Transverse colon (tissue), 4 donors: ENCODE results near the gene AHR. TPM values are rescaled to one million over a fixed set of nuclear protein-coding genes. Genes with fewer than 3 reads are reported as not detected.

Experiments used
- DNase-seq: peaks from one replicate; pipeline ENCODE4 v3.0.0-alpha.2; 2019
- H3K27ac ChIP-seq, 4 donors: fragments of 200-600 bp; sonication (generic); 2 replicates each; pipeline ENCODE4 v1.5.1; 2016 to 2018; ENCODE audit warnings: inconsistent platforms in 4 of 4
- H3K27me3 ChIP-seq: fragments of 200-600 bp; sonication (generic); 2 replicates; pipeline ENCODE4 v1.5.1; 2017; ENCODE audit warnings: inconsistent platforms
- H3K36me3 ChIP-seq, 4 donors: fragments of 200-600 bp; sonication (generic); 2 replicates each; pipeline ENCODE4 v1.5.1; 2017 to 2019; ENCODE audit warnings: inconsistent platforms in 4 of 4
- H3K4me1 ChIP-seq, 4 donors: fragments of 200-600 bp; sonication (generic); 2 replicates each; pipeline ENCODE4 v1.5.1; 2017 to 2020; ENCODE audit warnings: inconsistent platforms in 4 of 4
- H3K4me3 ChIP-seq, 4 donors: fragments of 200-600 bp; sonication (generic); 1 replicate in 1 of 4; 2 replicates in 3 of 4; pipeline versions ENCODE4 v1.5.1 to v1.6.1; 2017 to 2019; ENCODE audit warnings: inconsistent platforms in 4 of 4
- H3K9me3 ChIP-seq, 2 donors: fragments of 200-600 bp; sonication (generic); 2 replicates each; pipeline ENCODE4 v1.5.1; 2017 to 2019; ENCODE audit warnings: inconsistent platforms in 2 of 2
- CTCF ChIP-seq, 5 experiments: fragments of 200-600 bp in 3 of 5; fragments of 450-650 bp in 2 of 5; sonication (generic) in 3 of 5; IDR thresholded peaks; 1 replicate in 2 of 5; 2 replicates in 3 of 5; pipeline ENCODE4 v1.5.1; 2016 to 2017; ENCODE audit warnings: antibody characterized with exemption in 5 of 5, inconsistent platforms in 3 of 5, mild to moderate bottlenecking in 2 of 5, moderate library complexity in 1 of 5
- EP300 ChIP-seq: sonication (generic); formaldehyde crosslinking; IDR thresholded peaks from one replicate; pipeline ENCODE4 v1.6.1; 2017; ENCODE audit warnings: antibody characterized with exemption, low read depth
- POLR2A ChIP-seq: fragments of 450-650 bp; IDR thresholded peaks from one replicate; pipeline ENCODE4 v1.6.1; 2016; ENCODE audit warnings: antibody characterized with exemption, mild to moderate bottlenecking, moderate library complexity
- POLR2AphosphoS5 ChIP-seq, 3 donors: sonication (generic); formaldehyde crosslinking; IDR thresholded peaks; one replicate each; pipeline ENCODE4 v1.6.1; 2016; ENCODE audit warnings: antibody characterized with exemption in 3 of 3
- WGBS, 2 donors: methylation state at CpG; one replicate each; pipeline ENCODE4 v1.1.5; 2018; ENCODE audit warnings: low coverage in 1 of 2; 5-methylcytosine and 5-hydroxymethylcytosine counted together
- in situ Hi-C, 4 donors: fragments of 200-750 bp; cut with MboI; loops; one replicate each; pipeline versions ENCODE4 v1.15.0 to v1.15.1; 2017; ENCODE audit warnings: low sequenced_read_pairs in 3 of 4, low pct_ligation_motif_present in 1 of 4, low pct_unique_long_range_greater_than_20kb in 1 of 4
- intact Hi-C: fragments of 100-400 bp; cut with DNase I; formaldehyde crosslinking; loops from one replicate; pipeline ENCODE4 v1.15.1; 2023; ENCODE audit warnings: low total_unique reads
- total RNA-seq, 4 donors: library from RNA; depleted of rRNA; stranded (reverse); fragments of >200 nt; gene quantifications; one replicate each; pipeline ENCODE4 v1.1.0, GENCODE V29; 2016

AHR gene
- total RNA-seq, 4 donors from 2014 or later, result 18.1 to 54.6 (median 43.7) TPM

DNA sequence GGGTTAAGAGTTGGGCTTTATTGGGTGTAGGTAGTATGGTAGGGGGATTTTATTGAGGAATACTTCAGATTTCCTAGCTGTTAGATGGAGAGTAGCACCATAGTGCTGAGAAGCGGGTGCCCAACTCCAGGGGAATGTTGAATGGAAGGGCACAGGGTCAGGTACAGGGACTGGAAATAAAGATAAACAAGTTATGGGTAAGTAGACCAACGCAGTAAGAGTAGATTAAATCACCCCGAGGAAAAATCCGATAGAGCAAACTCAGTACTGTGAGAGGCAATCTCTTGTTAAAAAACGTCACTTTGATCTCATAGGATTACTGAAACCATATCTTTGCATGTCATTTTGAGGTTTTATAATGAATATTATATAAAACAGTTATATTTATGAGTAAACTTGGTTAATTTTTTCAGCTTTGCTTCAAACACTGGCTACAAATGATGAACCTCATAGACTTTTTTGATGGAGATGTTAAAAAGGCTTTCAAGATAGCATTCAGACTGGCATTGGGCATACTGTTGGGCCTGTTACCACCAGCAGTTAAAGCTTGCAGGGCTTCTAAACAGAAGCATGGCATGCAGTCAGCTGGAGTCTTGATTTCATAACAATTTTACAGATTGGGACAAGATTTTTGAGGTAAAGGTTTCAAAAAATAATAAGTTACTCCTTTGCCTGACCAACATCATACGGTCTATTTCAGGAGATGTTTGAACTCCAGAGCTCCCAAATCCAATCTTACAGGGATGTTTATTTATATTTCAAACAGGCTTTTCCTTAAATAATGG, 7.1 kb downstream of the AHR start:
- no peak for DNase-seq
- H3K27ac ChIP-seq, result peak overlapping the region; percentile 43 to 98 (median 55)
- no peaks in the 10 kb centered on the region for H3K9me3 ChIP-seq
- peaks cover 0 to 55% (median 35%) of the 10 kb centered on the region in 4 donors for H3K4me1 ChIP-seq
- peak overlapping the region in 1 of 4 donors; percentile 3 for H3K4me3 ChIP-seq
- intact Hi-C loops (no loop called here), in situ Hi-C loops (loop anchor here (10.0 to 25.0 kb wide), 4 partner anchors 229 to 332 kb away; no protein-coding TSS in a partner anchor)
- no peaks in the 10 kb centered on the region for H3K27me3 ChIP-seq
- H3K36me3 ChIP-seq, result peaks cover 0 to 2% (median 0%) of the 10 kb centered on the region in 4 donors
- TF ChIP-seq EP300, result no peak
- TF ChIP-seq CTCF (IDR thresholded peaks at IDR 0.05), result no peak
- TF ChIP-seq POLR2A, result no peak
- TF ChIP-seq POLR2AphosphoS5 (IDR thresholded peaks at IDR 0.05), result no peak
- WGBS, 2 donors, result 63 to 64% methylated on average over 6 of the region's 6 CpGs

- no peak for TF ChIP-seq POLR2AphosphoS5 (IDR thresholded peaks at IDR 0.05)
- TF ChIP-seq CTCF (IDR thresholded peaks at IDR 0.05), result no peak
- no peak for TF ChIP-seq EP300
- no peak for TF ChIP-seq POLR2A
- Histone ChIP-seq H3K36me3 (peaks cover 0 to 9% (median 0%) of the 10 kb centered on the region in 4 donors), H3K4me1 (peaks cover 0 to 44% (median 29%) of the 10 kb centered on the region in 4 donors), H3K27me3 (no peaks in the 10 kb centered on the region), H3K9me3 (no peaks in the 10 kb centered on the region), H3K4me3 (no peak overlapping the region), H3K27ac (peak overlapping the region; percentile 39 to 98 (median 54))
- intact Hi-C loops (no loop called here), in situ Hi-C loops (loop anchor here (10.0 to 25.0 kb wide), 4 partner anchors 228 to 330 kb away; no protein-coding TSS in a partner anchor)
- 14 to 35% methylated on average over 1 of the region's 1 CpG for WGBS, 2 donors
- no peak for DNase-seq
These were observed 8.5 kb downstream of the AHR start for GRCh38 chr7:17307000-17307399.

DNA sequence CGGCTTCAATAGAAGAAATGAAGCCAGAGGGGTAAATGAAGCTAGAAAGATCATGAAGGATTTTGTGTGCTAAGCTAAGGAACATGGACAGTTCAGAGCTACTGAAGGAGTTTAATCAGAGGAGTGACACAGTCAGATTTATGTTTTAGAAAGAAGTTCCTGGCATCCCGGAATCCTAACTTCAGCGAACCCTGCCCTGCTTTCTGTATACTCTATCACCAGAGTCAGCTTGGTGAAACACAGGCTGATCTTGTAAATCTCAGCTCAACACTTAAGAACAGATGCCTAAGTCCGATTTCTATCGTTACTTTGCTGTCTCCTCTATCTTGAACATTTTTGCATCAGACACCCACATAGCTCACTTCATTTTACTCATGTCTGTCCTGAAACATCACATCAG, 9.1 kb downstream of the AHR start:
- H3K4me3 ChIP-seq, result no peak overlapping the region
- DNase-seq, result no peak
- no peaks in the 10 kb centered on the region for H3K27me3 ChIP-seq
- TF ChIP-seq CTCF (IDR thresholded peaks at IDR 0.05) (no peak), POLR2AphosphoS5 (IDR thresholded peaks at IDR 0.05) (no peak), POLR2A (no peak), EP300 (no peak)
- peak overlapping the region; percentile 39 to 60 (median 46) for H3K27ac ChIP-seq
- intact Hi-C loops (no loop called here), in situ Hi-C loops (loop anchor here (10.0 to 25.0 kb wide), 4 partner anchors 227 to 330 kb away; no protein-coding TSS in a partner anchor)
- no peaks in the 10 kb centered on the region for H3K9me3 ChIP-seq
- H3K36me3 ChIP-seq, result peaks cover 0 to 9% (median 0%) of the 10 kb centered on the region in 4 donors
- peaks cover 0 to 44% (median 29%) of the 10 kb centered on the region in 4 donors for H3K4me1 ChIP-seq
- 70 to 86% methylated on average over 1 to 5 of the region's 5 CpGs for WGBS, 2 donors

GRCh38 chr7:17307969-17308648, 9.7 kb downstream of the AHR start:
- Histone ChIP-seq H3K36me3 (peaks cover 0 to 9% (median 0%) of the 10 kb centered on the region in 4 donors), H3K27me3 (no peaks in the 10 kb centered on the region), H3K4me1 (peaks cover 0 to 44% (median 29%) of the 10 kb centered on the region in 4 donors), H3K9me3 (no peaks in the 10 kb centered on the region), H3K27ac (peak overlapping the region; percentile 39 to 60 (median 46)), H3K4me3 (no peak overlapping the region)
- 51 to 80% methylated on average over 2 of the region's 2 CpGs for WGBS, 2 donors
- in situ Hi-C loops (loop anchor here (10.0 to 25.0 kb wide), 4 partner anchors 227 to 329 kb away; no protein-coding TSS in a partner anchor), intact Hi-C loops (no loop called here)
- no peak for DNase-seq
- TF ChIP-seq POLR2AphosphoS5 (IDR thresholded peaks at IDR 0.05) (no peak), POLR2A (no peak), EP300 (no peak), CTCF (IDR thresholded peaks at IDR 0.05) (no peak)
